ENCODE measurements around the gene SEMA3F. TPM values are rescaled to one million over a fixed set of nuclear protein-coding genes. Genes with fewer than 3 reads are reported as not detected.

Gene SEMA3F
- total RNA-seq, 1 donor = 3.5 TPM

- no peak overlapping the region for H3K4me3 ChIP-seq (ENCODE audit: low read depth, low read length)
- TF ChIP-seq, protein P1, sequence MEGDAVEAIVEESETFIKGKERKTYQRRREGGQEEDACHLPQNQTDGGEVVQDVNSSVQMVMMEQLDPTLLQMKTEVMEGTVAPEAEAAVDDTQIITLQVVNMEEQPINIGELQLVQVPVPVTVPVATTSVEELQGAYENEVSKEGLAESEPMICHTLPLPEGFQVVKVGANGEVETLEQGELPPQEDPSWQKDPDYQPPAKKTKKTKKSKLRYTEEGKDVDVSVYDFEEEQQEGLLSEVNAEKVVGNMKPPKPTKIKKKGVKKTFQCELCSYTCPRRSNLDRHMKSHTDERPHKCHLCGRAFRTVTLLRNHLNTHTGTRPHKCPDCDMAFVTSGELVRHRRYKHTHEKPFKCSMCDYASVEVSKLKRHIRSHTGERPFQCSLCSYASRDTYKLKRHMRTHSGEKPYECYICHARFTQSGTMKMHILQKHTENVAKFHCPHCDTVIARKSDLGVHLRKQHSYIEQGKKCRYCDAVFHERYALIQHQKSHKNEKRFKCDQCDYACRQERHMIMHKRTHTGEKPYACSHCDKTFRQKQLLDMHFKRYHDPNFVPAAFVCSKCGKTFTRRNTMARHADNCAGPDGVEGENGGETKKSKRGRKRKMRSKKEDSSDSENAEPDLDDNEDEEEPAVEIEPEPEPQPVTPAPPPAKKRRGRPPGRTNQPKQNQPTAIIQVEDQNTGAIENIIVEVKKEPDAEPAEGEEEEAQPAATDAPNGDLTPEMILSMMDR (IDR thresholded peaks at IDR 0.05; ENCODE audit: insufficient read depth, low read length) = no peak
- DNase-seq (ENCODE audit: low read depth) = no peak
Measured at GRCh38 chr3:50158530-50159146, 3.5 kb downstream of the SEMA3F start.

DNA sequence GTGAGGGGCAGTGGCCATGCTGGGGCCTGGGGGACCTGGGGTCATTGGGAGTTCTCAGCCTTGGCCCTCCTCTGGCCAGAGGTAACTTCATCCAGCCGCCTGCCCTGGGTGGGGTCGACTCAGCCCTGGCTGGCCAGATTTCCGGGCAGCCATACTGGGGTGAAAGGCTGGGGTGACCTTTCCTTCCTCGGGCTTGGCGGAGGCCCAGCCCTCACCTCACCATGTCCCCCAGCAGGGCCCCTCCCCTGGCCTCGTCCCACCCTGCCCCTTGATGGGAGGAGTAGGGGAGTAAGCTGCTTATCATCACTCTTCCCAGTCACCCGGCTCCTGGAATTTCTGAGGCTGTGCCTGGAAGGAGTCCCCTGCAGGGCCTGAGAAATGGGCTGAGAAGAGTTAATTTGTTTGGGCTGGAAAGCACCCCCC, 5.4 kb downstream of the SEMA3F start:
- peak; percentile 45 for DNase-seq (ENCODE audit: low read depth)
- no peak overlapping the region for H3K4me3 ChIP-seq (ENCODE audit: low read depth, low read length)
- TF ChIP-seq, protein P1 (IDR thresholded peaks at IDR 0.05; ENCODE audit: insufficient read depth, low read length) = no peak

DNA sequence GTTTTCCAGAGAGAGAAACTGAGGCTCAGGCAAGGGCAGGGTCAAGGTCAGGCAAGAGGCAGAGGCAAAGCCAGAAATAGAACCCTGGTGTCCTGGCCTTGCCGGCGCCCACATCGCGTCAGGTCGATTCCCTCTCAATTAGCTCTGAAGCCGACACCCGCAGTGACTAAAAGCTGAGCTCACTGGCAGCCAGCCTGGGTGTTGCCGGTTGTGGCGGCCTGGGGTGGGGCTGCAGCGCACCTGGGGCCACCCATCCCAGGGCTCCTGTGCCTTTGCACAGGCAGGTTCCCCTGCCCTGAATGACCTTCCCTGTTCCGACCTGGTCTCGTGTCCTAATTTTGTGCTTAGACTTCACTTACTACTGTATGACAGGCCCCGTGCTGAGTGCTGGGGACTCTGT, 6.2 kb downstream of the SEMA3F start:
- H3K4me3 ChIP-seq (ENCODE audit: low read depth, low read length) = no peak overlapping the region
- TF ChIP-seq, protein P1 (IDR thresholded peaks at IDR 0.05; ENCODE audit: insufficient read depth, low read length) = no peak
- no peak for DNase-seq (ENCODE audit: low read depth)

- DNase-seq (ENCODE audit: low read depth) = no peak
- no peak overlapping the region for H3K4me3 ChIP-seq (ENCODE audit: low read depth, low read length)
- TF ChIP-seq, protein P1 (IDR thresholded peaks at IDR 0.05; ENCODE audit: insufficient read depth, low read length) = no peak
Measured at GRCh38 chr3:50162034-50162883, 7.1 kb downstream of the SEMA3F start.

GRCh38 chr3:50163572-50164455, 8.7 kb downstream of the SEMA3F start:
- TF ChIP-seq, protein P1 (IDR thresholded peaks at IDR 0.05; ENCODE audit: insufficient read depth, low read length) = no peak
- no peak overlapping the region for H3K4me3 ChIP-seq (ENCODE audit: low read depth, low read length)
- DNase-seq (ENCODE audit: low read depth) = peak; percentile 98

DNA sequence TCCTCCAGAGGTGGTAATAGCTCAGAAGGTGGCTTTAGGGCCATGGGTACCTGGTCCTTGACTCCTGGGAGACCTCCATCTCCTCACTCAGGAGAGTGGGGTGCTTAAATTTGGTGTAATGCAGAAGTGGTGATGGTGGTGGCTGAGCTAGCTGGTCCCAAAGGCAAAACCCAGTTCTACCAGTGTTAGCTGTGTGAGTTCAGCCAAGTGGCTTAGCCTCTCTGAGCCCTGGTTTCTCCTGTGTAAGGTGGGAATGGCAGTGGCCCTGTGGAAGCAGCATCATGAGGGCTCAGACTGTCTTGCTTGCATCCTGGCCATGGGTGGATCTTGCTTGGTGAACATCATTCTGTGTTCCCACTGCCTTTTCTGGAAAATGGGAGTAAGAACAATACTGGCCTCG, 9.4 kb downstream of the SEMA3F start:
- no peak overlapping the region for H3K4me3 ChIP-seq (ENCODE audit: low read depth, low read length)
- no peak for DNase-seq (ENCODE audit: low read depth)
- TF ChIP-seq, protein P1 (IDR thresholded peaks at IDR 0.05; ENCODE audit: insufficient read depth, low read length) = no peak
